NCI-H1048 (cell line): ENCODE results near the gene MAK.
"Not testable (repeated sequence)": the region's sequence is repeated elsewhere in the genome, so short reads cannot be mapped to it uniquely, and the experiment has no call there.

Experiments
- DNase-seq: peaks from one replicate; lab custom pipeline; 2025; lab: John Stamatoyannopoulos, UW

MAK gene

GRCh38 chr6:10854922-10855632 is 16.7 kb upstream of the MAK start:
- DNase-seq = no peak

GRCh38 chr6:10853849-10854300 is 15.5 kb upstream of the MAK start:
- not testable (repeated sequence) for DNase-seq

- DNase-seq = no peak
These were observed 14.1 kb upstream of the MAK start for GRCh38 chr6:10852361-10852960.

DNA sequence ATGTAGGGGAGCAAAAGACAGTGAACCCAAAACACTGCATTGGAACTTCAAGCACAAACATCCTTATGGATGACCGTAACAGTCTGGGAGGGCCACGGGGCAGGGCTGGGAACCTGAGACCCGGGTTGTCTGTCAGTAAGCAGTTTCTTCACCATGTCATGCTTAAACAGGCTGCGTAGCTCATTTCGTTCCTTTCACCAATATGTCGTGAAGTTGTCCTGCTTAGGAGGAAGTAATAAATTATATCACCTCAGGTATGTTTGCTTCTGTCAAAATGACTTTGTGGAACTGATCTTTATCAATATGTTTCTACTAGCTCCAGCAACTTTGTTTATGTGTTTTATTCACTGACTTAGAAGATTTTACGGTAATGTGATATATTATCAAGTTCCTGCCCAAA is 12.4 kb upstream of the MAK start:
- DNase-seq = no peak

DNA sequence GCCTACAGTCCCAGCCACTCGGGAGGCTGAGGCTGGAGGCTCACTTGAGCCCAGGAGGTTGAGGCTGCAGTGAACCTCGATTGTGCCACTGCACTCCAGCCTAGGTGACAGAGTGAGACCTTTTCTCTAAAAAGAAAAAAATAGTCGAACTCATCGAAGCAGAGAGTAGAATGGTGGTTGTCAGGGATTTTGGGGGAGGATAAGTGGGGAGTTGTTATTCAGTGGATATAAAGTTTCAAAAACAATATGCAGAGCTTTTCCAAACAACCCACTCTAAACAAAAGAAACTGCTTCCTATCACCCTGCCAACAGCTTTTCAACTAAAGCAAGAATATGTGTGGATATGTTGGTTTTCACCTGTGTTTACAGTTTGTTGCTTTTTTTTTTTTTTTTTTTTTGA is 11.6 kb upstream of the MAK start:
- no peak for DNase-seq

GRCh38 chr6:10847684-10848083 is 9.3 kb upstream of the MAK start:
- no peak for DNase-seq

GRCh38 chr6:10843554-10843953 is 5.2 kb upstream of the MAK start:
- no peak for DNase-seq

DNA sequence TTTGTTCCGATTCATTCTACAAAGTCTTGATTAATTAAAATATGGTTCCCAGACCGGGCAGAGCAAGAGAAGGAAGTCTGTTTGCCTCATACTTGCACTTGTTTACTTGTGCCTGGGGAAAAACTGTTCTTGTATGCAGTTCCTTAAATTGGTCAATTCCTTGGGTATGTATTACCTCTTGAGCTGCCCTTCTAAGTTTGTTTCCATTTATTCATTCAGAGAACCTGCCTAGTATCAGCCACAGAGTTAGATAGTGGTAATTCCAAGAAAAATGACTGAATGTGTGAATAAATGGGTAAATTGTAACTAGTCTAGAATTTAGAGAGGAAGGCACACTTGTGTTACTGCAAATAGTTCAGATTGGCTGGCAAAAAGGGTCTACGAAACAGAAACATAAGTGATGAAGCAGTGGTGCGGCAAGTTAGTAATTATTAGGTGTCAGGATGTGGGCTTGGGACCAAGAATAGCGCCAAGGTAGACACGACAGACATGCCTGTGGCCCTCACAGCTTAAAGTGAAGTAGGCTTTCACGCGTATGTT is 525 bp upstream of the MAK start:
- no peak for DNase-seq

- DNase-seq = no peak
These were observed 731 bp downstream of the MAK start for GRCh38 chr6:10837622-10837994.

GRCh38 chr6:10837009-10837621 is 1.2 kb downstream of the MAK start:
- DNase-seq = no peak

DNA sequence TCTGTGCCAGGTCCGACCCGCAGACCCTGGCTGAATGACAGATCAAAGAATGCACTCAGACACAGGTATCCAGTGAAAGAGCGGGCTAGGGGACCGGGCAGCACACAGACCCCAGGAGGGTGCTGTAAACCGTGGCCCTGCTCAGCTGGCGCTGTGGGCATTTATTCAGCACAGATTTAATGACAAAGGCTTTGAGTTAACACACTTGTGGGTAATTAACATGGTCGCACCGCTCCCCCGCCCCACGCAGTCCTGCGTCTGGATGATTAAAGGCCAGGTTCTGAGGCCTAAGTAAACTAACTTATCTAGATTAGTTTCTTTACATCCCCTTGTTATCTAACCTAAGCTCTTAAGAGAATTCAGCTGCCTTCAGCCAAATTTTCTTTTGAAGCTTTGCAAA is 3.5 kb downstream of the MAK start:
- DNase-seq = no peak

GRCh38 chr6:10831609-10832008 is 6.7 kb downstream of the MAK start:
- no peak for DNase-seq

DNA sequence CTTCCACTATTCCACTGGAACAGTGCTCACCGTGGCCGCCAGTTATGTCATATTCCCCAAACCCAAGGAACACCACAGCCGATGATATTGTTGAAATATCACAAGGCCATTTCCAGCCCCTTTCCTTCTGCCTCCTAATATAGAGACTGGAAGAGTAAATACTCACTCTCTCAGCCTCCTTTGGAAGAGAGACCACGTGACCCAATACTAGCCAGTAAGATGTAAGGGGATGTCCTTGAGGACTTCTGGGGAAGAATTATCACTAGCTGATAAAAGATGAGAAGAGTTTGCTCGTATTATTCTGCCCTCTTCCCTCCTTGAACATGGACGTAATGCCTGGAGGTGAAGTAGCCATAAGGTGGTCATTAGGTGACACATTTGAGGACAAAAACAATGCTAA is 13.5 kb downstream of the MAK start:
- DNase-seq = no peak

DNA sequence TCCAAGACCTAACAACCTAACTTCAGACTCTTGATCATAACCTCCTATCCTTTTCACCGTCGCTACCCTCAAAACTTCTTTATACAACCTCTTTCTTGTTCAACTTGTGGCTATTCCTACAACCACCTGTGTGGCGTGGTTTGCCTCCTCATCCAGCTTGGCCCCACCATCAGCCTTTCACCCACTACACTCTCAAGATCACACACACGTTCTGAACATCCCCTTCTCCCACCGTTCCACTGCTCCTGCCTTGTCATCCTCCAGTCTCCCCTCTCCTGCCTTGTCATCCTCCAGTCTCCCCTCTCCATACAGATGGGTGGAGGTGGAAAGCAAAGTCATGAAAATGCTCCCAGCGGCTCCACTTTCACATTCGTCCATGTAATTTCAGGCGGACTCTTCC is 14.0 kb downstream of the MAK start:
- DNase-seq = no peak

- DNase-seq = not testable (repeated sequence)
These were observed 24.2 kb downstream of the MAK start for GRCh38 chr6:10814176-10814575.

DNA sequence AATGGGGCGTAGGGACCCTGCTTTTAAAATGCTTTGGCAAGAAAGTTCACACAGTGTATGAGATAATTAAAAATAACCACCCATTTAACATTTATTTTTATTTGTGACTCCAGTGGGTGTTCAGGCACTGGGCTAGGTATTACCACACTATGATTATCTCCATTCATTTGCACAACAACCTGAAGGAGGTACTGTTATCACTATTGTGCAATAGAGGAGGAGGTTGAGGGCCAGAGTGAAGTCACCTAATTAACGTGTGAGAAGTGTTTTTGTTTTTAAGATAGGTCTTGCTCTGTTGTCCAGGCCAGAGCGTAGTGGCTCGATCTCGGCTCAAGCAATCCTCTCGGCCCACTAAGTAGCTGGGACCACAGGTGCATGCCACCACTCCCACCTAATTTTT is 29.2 kb downstream of the MAK start:
- no peak for DNase-seq

DNA sequence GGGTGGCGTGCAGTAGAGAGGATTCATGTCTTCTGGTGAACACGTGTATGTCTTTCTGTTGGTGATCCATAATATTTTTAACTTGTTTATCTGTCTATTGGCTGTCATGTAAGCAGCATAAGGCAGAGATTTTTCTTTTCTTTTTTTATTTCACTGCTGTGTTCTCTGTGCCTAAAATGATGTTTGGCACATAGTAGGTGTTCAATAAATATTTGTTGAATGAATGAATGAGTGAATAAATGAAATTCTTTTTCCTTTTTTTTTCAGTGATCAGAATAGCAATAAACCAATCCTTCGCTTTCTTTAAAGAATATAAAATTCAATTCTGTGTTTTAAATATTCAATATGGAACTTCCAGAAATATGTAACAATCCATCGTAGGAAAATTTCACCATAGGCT is 30.0 kb downstream of the MAK start:
- no peak for DNase-seq

- DNase-seq = no peak
These were observed 37.0 kb downstream of the MAK start for GRCh38 chr6:10801224-10801848.

DNA sequence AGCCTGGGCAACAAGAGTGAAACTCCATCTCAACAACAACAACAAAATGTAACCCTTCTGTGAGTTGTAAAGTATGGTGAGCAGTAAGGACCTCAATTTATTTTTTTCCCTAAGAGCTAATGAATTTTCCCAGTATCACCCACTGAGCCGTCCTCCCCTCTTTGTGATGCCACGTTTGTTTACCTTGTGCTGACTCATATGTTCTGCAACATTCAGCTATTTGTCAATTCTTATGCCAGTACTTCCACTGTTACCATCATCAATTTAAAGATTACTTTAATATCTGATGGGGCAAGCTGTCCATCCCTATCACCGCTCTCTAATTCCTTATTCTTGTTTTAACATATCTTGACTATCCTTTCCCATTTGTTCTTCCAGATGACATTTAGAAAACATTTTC is 37.5 kb downstream of the MAK start:
- DNase-seq = no peak

GRCh38 chr6:10794239-10794638 is 44.1 kb downstream of the MAK start:
- DNase-seq = no peak

- DNase-seq = no peak
These were observed 44.6 kb downstream of the MAK start for GRCh38 chr6:10793695-10794094.

- no peak for DNase-seq
These were observed 45.3 kb downstream of the MAK start for GRCh38 chr6:10793035-10793434.

DNA sequence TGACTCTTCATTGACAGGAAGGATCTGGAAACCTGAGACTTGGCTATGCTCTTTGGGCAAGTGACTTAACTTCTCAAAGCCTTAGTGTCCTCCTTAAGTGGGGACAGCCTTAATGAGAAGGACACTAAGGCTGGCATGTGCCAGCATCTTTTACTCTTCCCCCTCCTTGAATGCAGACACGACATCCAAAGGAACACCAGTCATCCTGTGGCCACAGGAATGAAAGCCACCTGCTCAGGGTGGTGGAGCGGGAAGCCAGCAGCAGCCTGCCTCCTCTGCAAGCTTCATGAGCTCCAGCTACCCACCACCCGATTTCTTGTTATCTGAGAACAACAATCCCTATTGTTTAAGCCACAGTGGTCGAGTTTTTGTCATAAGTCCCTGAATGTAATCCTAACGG is 46.2 kb downstream of the MAK start:
- DNase-seq = no peak
